ENCODE measurements around the gene SLC2A14.

DNA sequence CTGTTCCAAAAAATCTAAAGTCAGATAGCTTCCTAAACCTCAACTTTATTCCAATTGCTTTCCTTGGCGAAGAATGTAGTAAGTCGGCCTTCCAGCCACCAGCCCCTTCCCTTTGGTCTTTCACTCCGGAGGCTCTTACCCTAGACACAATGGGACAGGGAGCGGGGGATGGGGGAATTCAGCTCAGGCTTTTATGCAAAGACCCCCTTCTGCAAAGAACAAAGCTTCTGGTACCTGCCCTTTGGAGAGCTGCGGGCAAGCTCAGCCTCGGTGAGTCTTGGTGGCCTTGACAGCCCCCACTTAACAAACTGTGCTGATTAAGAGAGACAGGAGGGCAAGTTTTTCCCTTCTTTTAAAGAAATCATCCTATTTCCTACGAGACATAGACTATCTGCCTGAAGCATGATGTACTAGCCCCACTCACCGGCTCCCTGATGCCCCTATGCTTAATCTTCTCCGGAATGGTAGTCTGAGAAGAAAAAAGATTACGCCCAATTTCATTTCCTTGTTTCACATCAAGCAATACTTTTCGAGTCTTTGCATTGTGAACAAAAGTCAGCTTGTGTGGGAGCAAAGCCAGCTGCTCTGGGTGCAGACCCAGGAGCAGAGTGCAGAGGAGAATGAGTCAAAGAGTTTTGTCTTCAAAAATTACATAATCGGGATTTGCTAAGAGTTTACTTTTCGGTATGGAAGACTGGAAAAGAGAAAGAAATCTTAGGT, 85.0 kb downstream of the SLC2A14 start:
- TF ChIP-seq, protein P1, sequence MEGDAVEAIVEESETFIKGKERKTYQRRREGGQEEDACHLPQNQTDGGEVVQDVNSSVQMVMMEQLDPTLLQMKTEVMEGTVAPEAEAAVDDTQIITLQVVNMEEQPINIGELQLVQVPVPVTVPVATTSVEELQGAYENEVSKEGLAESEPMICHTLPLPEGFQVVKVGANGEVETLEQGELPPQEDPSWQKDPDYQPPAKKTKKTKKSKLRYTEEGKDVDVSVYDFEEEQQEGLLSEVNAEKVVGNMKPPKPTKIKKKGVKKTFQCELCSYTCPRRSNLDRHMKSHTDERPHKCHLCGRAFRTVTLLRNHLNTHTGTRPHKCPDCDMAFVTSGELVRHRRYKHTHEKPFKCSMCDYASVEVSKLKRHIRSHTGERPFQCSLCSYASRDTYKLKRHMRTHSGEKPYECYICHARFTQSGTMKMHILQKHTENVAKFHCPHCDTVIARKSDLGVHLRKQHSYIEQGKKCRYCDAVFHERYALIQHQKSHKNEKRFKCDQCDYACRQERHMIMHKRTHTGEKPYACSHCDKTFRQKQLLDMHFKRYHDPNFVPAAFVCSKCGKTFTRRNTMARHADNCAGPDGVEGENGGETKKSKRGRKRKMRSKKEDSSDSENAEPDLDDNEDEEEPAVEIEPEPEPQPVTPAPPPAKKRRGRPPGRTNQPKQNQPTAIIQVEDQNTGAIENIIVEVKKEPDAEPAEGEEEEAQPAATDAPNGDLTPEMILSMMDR (IDR thresholded peaks at IDR 0.05): no peak
- no peak for TF ChIP-seq ZFX (IDR thresholded peaks at IDR 0.05; ENCODE audit: borderline replicate concordance)

Data from 22Rv1 (cell line).